Measurements from ENCODE around the gene PKM. TPM values are rescaled to one million over a fixed set of nuclear protein-coding genes. Genes with fewer than 3 reads are reported as not detected.

Gene PKM
- total RNA-seq, 1 experiment from 2014 or later = 1,809 TPM

DNA sequence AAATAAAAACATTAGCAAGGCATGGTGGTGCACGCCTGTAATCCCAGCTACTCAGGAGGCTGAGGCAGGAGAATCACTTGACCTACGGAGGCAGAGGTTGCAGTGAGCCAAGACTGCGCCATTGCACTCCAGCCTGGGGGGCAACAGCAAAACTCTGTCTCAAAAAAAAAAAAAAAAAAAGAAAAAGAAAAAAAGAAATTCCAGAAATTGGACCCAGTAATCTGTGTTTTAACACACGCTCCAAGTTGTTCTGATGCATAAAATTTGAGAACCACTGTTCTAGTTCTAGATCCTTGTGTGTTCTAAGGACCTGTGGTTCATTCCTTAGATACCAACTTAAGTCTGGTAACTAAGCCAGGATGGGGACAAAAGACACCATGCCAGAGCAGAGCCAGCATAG, 38.7 kb upstream of the PKM start:
- H3F3A ChIP-seq (ENCODE audit: insufficient read depth, low read depth) = no peaks in the 10 kb centered on the region; the same call in 1 of the 2 replicates
- no peak overlapping the region for H2AFZ ChIP-seq
- peaks cover 18% of the 10 kb centered on the region for H3K4me1 ChIP-seq (replicated peaks; ENCODE audit: insufficient read depth)
- no peak overlapping the region for H3K4me3 ChIP-seq
- H3K27ac ChIP-seq = no peak overlapping the region
- no peaks in the 10 kb centered on the region for H3K9me2 ChIP-seq (ENCODE audit: insufficient read depth)
- H3K36me3 ChIP-seq (ENCODE audit: low read depth) = peaks cover 18% of the 10 kb centered on the region
- DNase-seq = no peak
- no peak overlapping the region for H3K4me2 ChIP-seq
- BruUV-seq (replicated peaks) = no TSS peak
- intact Hi-C loops (cut with micrococcal nuclease; ENCODE audit: unreplicated experiment) = loop anchor here (5.0 kb wide), 1 partner anchor 37 kb away; the partner anchor contains the start of gene PKM
- POLR2A ChIA-PET (ENCODE audit: unreplicated experiment) = no interaction called here
- no peaks in the 10 kb centered on the region for H4K20me1 ChIP-seq (ENCODE audit: insufficient read depth)
- no peaks in the 10 kb centered on the region for H3K27me3 ChIP-seq (ENCODE audit: insufficient read depth, low read depth)
- CTCF ChIA-PET = interaction anchor here (1.1 kb wide), 1 partner anchor 185 kb away, joined by 5 read pairs; no protein-coding TSS in a partner anchor
- peaks cover 22% of the 10 kb centered on the region for H3K79me2 ChIP-seq (ENCODE audit: low read depth)
- no peaks in the 10 kb centered on the region for H3K9me3 ChIP-seq (ENCODE audit: insufficient read depth, low read depth)
- TF ChIP-seq, protein P1, sequence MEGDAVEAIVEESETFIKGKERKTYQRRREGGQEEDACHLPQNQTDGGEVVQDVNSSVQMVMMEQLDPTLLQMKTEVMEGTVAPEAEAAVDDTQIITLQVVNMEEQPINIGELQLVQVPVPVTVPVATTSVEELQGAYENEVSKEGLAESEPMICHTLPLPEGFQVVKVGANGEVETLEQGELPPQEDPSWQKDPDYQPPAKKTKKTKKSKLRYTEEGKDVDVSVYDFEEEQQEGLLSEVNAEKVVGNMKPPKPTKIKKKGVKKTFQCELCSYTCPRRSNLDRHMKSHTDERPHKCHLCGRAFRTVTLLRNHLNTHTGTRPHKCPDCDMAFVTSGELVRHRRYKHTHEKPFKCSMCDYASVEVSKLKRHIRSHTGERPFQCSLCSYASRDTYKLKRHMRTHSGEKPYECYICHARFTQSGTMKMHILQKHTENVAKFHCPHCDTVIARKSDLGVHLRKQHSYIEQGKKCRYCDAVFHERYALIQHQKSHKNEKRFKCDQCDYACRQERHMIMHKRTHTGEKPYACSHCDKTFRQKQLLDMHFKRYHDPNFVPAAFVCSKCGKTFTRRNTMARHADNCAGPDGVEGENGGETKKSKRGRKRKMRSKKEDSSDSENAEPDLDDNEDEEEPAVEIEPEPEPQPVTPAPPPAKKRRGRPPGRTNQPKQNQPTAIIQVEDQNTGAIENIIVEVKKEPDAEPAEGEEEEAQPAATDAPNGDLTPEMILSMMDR (conservative IDR thresholded peaks at IDR 0.05) = no peak
- no peak for TF ChIP-seq EZH2 (IDR thresholded peaks at IDR 0.05; ENCODE audit: low read depth)

DNA sequence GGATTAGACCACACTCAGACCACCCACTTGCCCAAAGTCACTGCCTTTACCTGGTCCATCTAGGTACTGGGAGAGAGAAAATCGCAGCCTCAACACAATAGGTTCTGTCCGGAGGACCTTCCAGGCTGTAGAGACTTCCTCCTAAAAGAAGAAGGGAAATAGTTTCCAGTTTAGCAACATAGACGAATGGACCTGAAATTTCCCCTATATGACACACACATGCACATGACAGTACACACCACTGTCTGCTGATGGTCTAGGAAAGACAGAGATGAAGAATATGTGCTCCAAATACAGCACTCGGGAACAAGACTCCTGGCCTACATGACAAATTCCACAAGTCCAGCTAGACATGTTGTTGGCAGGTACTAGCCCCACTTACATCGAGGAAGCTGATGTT, 34.0 kb upstream of the PKM start:
- TF ChIP-seq, protein P1 (conservative IDR thresholded peaks at IDR 0.05) = no peak
- no peak for TF ChIP-seq EZH2 (IDR thresholded peaks at IDR 0.05; ENCODE audit: low read depth)

DNA sequence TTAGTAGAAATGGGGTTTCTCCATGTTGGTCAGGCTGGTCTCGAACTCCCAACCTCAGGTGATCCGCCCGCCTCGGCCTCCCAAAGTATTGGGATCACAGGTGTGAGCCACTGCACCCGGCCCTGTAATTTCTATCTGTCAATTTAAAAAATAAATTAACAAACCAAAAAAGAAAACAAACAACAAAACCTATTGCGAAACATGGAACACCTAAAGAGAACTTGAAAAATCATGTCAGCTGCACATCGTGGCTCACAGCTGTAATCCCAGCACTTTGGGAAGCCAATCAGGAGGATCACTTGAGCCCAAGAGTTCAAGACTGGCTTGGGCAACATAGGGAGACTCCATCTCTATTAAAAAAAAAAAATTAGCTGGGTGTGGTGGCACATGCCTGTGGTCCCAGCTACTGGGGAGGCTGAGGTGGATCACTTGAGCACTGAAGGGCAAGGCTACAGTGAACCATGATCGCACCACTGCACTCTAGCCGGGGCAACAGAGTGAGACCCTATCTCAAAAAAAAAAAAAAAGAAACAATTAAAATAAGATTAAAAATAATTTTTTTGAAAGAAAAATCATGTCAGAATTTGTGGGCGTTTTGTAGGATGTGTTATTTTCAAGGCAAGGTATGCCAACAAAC, 21.8 kb upstream of the PKM start:
- Histone ChIP-seq H3K27me3 (ENCODE audit: insufficient read depth, low read depth) (no peaks in the 10 kb centered on the region), H3F3A (ENCODE audit: insufficient read depth, low read depth) (no peaks in the 10 kb centered on the region), H3K79me2 (ENCODE audit: low read depth) (no peaks in the 10 kb centered on the region), H4K20me1 (ENCODE audit: insufficient read depth) (no peaks in the 10 kb centered on the region), H3K4me1 (replicated peaks; ENCODE audit: insufficient read depth) (no peaks in the 10 kb centered on the region), H3K4me2 (no peak overlapping the region), H3K9me2 (ENCODE audit: insufficient read depth) (no peaks in the 10 kb centered on the region), H3K9me3 (ENCODE audit: insufficient read depth, low read depth) (no peaks in the 10 kb centered on the region), H3K4me3 (no peak overlapping the region), H3K27ac (no peak overlapping the region), H2AFZ (no peak overlapping the region), H3K36me3 (ENCODE audit: low read depth) (peaks cover 29% of the 10 kb centered on the region)
- BruUV-seq (replicated peaks) = no TSS peak
- intact Hi-C loops (cut with micrococcal nuclease; ENCODE audit: unreplicated experiment) = no loop called here
- ChIA-PET CTCF (no interaction called here), POLR2A (ENCODE audit: unreplicated experiment) (no interaction called here)
- no peak for DNase-seq
- TF ChIP-seq, protein P1 (conservative IDR thresholded peaks at IDR 0.05) = no peak
- no peak for TF ChIP-seq EZH2 (IDR thresholded peaks at IDR 0.05; ENCODE audit: low read depth)

More for the DNA sequence above, 34.0 kb upstream of the PKM start:
- DNase-seq = no peak
- Histone ChIP-seq H3K27ac (no peak overlapping the region), H3K79me2 (ENCODE audit: low read depth) (peaks cover 2% of the 10 kb centered on the region; the same call in 1 of the 2 replicates), H3K4me1 (replicated peaks; ENCODE audit: insufficient read depth) (no peaks in the 10 kb centered on the region), H3K36me3 (ENCODE audit: low read depth) (peaks cover 37% of the 10 kb centered on the region), H2AFZ (no peak overlapping the region), H3K4me3 (no peak overlapping the region), H3F3A (ENCODE audit: insufficient read depth, low read depth) (no peaks in the 10 kb centered on the region), H3K9me2 (ENCODE audit: insufficient read depth) (no peaks in the 10 kb centered on the region), H4K20me1 (ENCODE audit: insufficient read depth) (0 out of 2 replicates have a peak, but pooled peaks cover 3% of the 10 kb centered on the region), H3K4me2 (no peak overlapping the region), H3K27me3 (ENCODE audit: insufficient read depth, low read depth) (no peaks in the 10 kb centered on the region), H3K9me3 (ENCODE audit: insufficient read depth, low read depth) (no peaks in the 10 kb centered on the region)
- ChIA-PET CTCF (no interaction called here), POLR2A (ENCODE audit: unreplicated experiment) (interaction anchor here (0.6 kb wide), 1 partner anchor 636 kb away, joined by 4 read pairs; no protein-coding TSS in a partner anchor)
- BruUV-seq (replicated peaks) = no TSS peak
- intact Hi-C loops (cut with micrococcal nuclease; ENCODE audit: unreplicated experiment) = no loop called here
